ENCODE results near the gene KCNJ1. TPM values are rescaled to one million over a fixed set of nuclear protein-coding genes. Genes with fewer than 3 reads are reported as not detected.

The KCNJ1 gene
- total RNA-seq, 3 donors from 2014 or later (not counting 1 experiment from before 2014, with no cell fraction given), result not detected

DNA sequence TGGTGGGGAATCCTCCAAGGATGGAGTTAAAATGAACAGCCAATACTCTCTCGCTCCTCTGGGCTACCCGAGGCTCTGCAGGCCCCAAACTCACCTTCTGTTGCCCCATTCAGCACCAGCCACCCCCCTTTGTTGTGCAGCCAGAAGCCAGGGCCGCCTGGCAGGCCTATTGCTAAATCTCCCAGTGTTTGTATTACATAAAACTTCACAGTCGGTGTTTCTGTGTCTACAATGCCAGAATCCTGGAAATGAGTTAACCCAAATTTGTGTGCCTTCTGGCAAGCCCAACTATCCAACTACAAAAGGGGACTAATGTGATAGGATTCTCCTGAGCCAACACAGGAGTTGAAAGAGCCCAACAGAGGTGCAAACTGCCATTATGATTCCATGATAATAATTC is 33.4 kb upstream of the KCNJ1 start:
- no peak for DNase-seq
- H3K4me3 Mint-ChIP-seq, result no peak overlapping the region
- no peaks in the 10 kb centered on the region for H3K36me3 Mint-ChIP-seq
- no peaks in the 10 kb centered on the region for H3K9me3 ChIP-seq (ENCODE audit: control insufficient read depth, insufficient read depth, low read length)
- H3K4me1 ChIP-seq (ENCODE audit: control insufficient read depth, insufficient read depth, low read length), result peaks cover 14% of the 10 kb centered on the region
- H3K4me1 Mint-ChIP-seq, result peaks cover 0 to 17% of the 10 kb centered on the region in 2 donors
- H3K27me3 Mint-ChIP-seq (ENCODE audit: low read depth in 2 of 2), result peaks cover 51 to 75% of the 10 kb centered on the region in 2 donors
- H3K27ac ChIP-seq (ENCODE audit: low read length), result no peak overlapping the region
- no peaks in the 10 kb centered on the region for H3K9me3 Mint-ChIP-seq
- no peak overlapping the region for H3K27ac Mint-ChIP-seq
- no peak for ATAC-seq
- 83% methylated on average over 4 of the region's 4 CpGs for WGBS (ENCODE audit: insufficient coverage)
- intact Hi-C loops (cut with micrococcal nuclease), result no loop called here
- no peak for TF ChIP-seq CTCF (IDR thresholded peaks at IDR 0.05)
- H3K27me3 ChIP-seq (ENCODE audit: control insufficient read depth, insufficient read depth, low read length), result peaks cover 5% of the 10 kb centered on the region
- no peaks in the 10 kb centered on the region for H3K36me3 ChIP-seq (ENCODE audit: control insufficient read depth, insufficient read depth, low read length)
- no peak overlapping the region for H3K4me3 ChIP-seq (ENCODE audit: low read length)

DNA sequence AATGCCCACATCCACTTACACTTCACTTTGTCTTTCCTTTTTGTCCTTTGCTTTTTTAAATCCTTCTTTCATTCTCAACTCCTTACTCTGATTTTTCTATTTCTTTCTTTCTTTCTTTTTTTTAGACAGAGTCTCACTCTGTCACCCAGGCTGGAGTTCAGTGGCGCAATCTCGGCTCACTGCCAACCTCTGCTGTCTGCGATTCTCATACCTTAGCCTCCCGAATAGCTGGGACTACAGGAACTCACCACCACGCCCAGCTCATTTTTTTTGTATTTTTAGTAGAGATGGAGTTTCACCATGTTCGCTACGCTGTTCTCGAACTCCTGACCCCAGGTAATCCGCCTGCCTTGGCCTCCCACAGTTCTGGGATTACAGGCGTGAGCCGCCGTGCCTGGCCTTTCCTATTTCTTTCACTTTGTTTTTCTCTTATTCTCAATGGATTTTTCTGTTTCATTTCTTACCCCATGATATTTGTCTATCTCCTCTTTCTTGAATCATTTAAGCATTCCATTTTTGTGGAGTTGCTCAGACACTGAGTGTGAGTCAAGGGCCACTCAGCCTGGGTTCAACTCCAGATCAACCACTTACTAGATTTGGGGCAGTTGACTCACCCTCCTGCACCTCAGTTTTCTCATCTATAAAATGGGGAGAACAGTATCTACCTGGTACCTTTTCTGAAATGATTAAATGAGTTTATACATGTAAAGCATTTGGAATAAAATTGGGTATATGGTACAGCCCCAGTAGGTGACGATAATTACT is 31.7 kb upstream of the KCNJ1 start:
- Histone ChIP-seq H3K4me3 (ENCODE audit: low read length) (no peak overlapping the region), H3K27me3 (ENCODE audit: control insufficient read depth, insufficient read depth, low read length) (peaks cover 3% of the 10 kb centered on the region), H3K4me1 (ENCODE audit: control insufficient read depth, insufficient read depth, low read length) (peaks cover 3% of the 10 kb centered on the region), H3K9me3 (ENCODE audit: control insufficient read depth, insufficient read depth, low read length) (no peaks in the 10 kb centered on the region), H3K27ac (ENCODE audit: low read length) (no peak overlapping the region), H3K36me3 (ENCODE audit: control insufficient read depth, insufficient read depth, low read length) (no peaks in the 10 kb centered on the region)
- ATAC-seq (no peak), DNase-seq (no peak)
- peaks cover 50 to 73% of the 10 kb centered on the region in 2 donors for H3K27me3 Mint-ChIP-seq (ENCODE audit: low read depth in 2 of 2)
- TF ChIP-seq CTCF (IDR thresholded peaks at IDR 0.05), result no peak
- no peak overlapping the region for H3K4me3 Mint-ChIP-seq
- intact Hi-C loops (cut with micrococcal nuclease), result no loop called here
- WGBS (ENCODE audit: insufficient coverage), result 97% methylated on average over 13 of the region's 13 CpGs
- H3K4me1 Mint-ChIP-seq, result peaks cover 0 to 4% of the 10 kb centered on the region in 2 donors
- H3K9me3 Mint-ChIP-seq, result no peaks in the 10 kb centered on the region
- no peak overlapping the region for H3K27ac Mint-ChIP-seq
- no peaks in the 10 kb centered on the region for H3K36me3 Mint-ChIP-seq

DNA sequence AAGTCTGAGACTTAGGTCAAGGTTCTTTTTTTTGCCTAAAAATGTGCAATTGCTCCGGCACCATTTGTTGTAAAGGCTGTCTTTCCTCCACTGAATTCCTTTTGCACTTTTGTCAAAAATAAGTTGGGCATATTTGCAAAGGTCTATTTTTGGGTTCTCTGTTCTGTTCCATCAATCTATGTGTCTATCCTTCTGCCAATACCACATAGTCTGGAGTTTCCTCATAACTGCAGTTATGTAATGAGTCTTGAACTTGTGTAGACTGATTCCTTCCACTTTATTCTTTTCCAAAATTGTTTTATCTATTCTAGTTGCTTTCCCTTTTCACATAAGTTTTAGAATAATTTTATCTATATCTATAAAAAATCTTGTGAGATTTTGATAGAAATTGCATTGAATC is 30.7 kb upstream of the KCNJ1 start:
- Mint-ChIP-seq H3K4me1 (no peaks in the 10 kb centered on the region), H3K27me3 (ENCODE audit: low read depth in 2 of 2) (peaks cover 55 to 76% of the 10 kb centered on the region in 2 donors), H3K27ac (no peak overlapping the region), H3K36me3 (no peaks in the 10 kb centered on the region), H3K4me3 (no peak overlapping the region), H3K9me3 (no peaks in the 10 kb centered on the region)
- H3K27ac ChIP-seq (ENCODE audit: low read length), result no peak overlapping the region
- WGBS (ENCODE audit: insufficient coverage), result 90% methylated on average over 1 of the region's 1 CpG
- H3K4me1 ChIP-seq (ENCODE audit: control insufficient read depth, insufficient read depth, low read length), result peaks cover 6% of the 10 kb centered on the region
- DNase-seq (no peak), ATAC-seq (no peak)
- intact Hi-C loops (cut with micrococcal nuclease), result no loop called here
- no peaks in the 10 kb centered on the region for H3K36me3 ChIP-seq (ENCODE audit: control insufficient read depth, insufficient read depth, low read length)
- H3K9me3 ChIP-seq (ENCODE audit: control insufficient read depth, insufficient read depth, low read length), result no peaks in the 10 kb centered on the region
- no peak for TF ChIP-seq CTCF (IDR thresholded peaks at IDR 0.05)
- no peak overlapping the region for H3K4me3 ChIP-seq (ENCODE audit: low read length)
- H3K27me3 ChIP-seq (ENCODE audit: control insufficient read depth, insufficient read depth, low read length), result peaks cover 4% of the 10 kb centered on the region

DNA sequence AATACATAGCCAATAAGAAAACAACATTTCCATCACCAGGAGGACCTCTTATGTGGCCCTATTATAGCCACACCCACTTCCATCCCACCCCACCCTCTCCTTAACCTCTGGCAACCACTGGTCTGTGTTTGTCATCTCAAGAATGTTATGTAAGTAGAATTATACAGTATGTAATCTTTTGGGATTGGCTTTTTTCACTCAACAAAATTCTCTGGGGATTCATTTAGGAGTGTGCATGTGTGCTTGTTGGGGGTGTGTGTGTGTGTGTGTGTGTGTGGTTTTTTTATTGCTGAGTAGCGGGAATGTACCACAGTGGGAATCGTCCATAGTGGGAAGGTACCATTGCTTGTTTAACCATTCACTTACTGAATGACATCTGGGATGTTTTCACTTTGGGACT is 29.3 kb upstream of the KCNJ1 start:
- Mint-ChIP-seq H3K4me1 (peaks cover 0 to 10% of the 10 kb centered on the region in 2 donors), H3K27me3 (ENCODE audit: low read depth in 2 of 2) (peaks cover 58 to 74% of the 10 kb centered on the region in 2 donors), H3K27ac (no peak overlapping the region), H3K9me3 (no peaks in the 10 kb centered on the region), H3K36me3 (no peaks in the 10 kb centered on the region), H3K4me3 (no peak overlapping the region)
- ATAC-seq, result no peak
- intact Hi-C loops (cut with micrococcal nuclease), result no loop called here
- Histone ChIP-seq H3K27ac (ENCODE audit: low read length) (no peak overlapping the region), H3K9me3 (ENCODE audit: control insufficient read depth, insufficient read depth, low read length) (no peaks in the 10 kb centered on the region), H3K27me3 (ENCODE audit: control insufficient read depth, insufficient read depth, low read length) (peaks cover 11% of the 10 kb centered on the region), H3K36me3 (ENCODE audit: control insufficient read depth, insufficient read depth, low read length) (no peaks in the 10 kb centered on the region), H3K4me1 (ENCODE audit: control insufficient read depth, insufficient read depth, low read length) (peaks cover 15% of the 10 kb centered on the region), H3K4me3 (ENCODE audit: low read length) (no peak overlapping the region)
- no peak for TF ChIP-seq CTCF (IDR thresholded peaks at IDR 0.05)
- 72% methylated on average over 2 of the region's 2 CpGs for WGBS (ENCODE audit: insufficient coverage)
- DNase-seq, result no peak

Data from natural killer cell (primary cell).